GM13977 (cell line): ENCODE results near the gene SLC45A3.

ENCODE experiments used
- DNase-seq: peaks from one replicate; pipeline ENCODE4 v3.0.0; 2012; ENCODE audit warnings: low spot score
- CTCF ChIP-seq: IDR thresholded peaks from 2 replicates; pipeline ENCODE4 v1.5.1; 2012; ENCODE audit warnings: mild to moderate bottlenecking, control low read depth; ENCODE audit not compliant: insufficient read depth; ENCODE audit errors: extremely low read depth, missing control alignments
- in situ Hi-C: fragments of 300-500 bp; cut with MboI; formaldehyde crosslinking; loops from one replicate; pipeline ENCODE4 v1.12.0; 2022; ENCODE audit warnings: low sequenced_read_pairs, low pct_unique_long_range_greater_than_20kb, mixed read lengths, inconsistent platforms; ENCODE audit not compliant: unreplicated experiment

SLC45A3 gene

DNA sequence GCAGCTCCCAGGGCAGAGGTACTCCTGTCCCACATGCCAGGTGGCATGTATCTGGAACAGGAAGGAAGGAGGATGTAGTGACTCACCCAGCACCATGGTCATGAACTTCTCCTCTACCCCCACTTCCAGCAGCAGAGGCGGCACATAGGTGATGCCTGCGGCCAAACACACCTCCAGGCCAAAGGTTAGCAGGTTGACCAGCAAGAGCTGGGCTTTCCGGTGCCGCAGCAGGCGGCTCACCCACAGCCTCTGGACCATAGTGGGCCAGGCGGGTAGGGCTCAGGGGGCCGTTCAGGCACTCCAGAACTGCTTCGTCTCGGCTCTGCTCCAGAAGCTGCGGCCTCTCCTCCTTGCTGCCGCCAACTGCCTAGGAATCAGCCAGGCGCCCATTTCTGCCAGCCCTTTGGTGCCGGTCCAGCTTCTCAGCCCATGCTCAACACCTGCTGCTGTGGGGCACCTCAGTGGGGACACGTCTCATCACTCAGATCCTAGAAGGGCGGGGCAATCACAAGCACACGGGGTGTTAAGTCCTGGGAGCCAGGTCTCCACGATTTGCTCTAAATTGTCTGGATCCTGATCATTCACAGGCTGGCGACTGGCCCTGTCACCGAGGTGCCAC is 15.8 kb downstream of the SLC45A3 start:
- TF ChIP-seq CTCF, result no peak
- peak; percentile 21 for DNase-seq
- in situ Hi-C loops, result loop anchor here (5.0 to 10.0 kb wide), 2 partner anchors 43 to 140 kb away; no protein-coding TSS in a partner anchor

DNA sequence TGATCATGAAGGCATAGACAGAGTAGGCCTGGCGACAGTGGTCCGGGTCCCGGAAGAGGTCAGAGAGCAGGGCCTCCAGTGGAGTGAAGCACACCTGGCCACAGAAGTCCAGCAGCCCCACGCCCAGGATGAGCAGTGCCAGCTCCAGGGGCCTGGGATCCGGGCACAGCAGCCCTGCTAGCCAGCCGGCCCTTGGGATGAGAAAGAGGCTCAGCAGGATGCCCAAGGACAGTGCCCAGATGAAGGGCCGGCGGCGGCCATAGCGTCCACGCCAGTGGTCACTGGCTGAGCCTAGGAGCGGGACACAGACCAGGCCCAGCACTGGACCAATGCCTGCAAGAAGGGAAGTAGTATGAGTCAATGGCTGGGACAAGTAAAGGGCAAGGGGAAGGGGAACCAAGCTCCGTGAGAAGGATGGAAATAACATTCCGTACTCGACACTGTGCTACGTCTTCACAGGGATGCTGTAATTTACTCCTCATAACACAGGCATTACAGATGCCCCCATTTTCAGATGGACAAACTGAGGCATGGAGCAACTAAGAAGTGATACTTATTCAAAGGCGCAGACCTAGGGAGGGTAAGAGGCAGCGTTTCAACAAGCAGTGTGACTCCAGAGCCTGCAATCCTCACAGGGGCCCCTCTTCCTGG is 16.9 kb downstream of the SLC45A3 start:
- no peak for TF ChIP-seq CTCF
- in situ Hi-C loops, result loop anchor here (10.0 kb wide), 1 partner anchor 139 kb away; no protein-coding TSS in a partner anchor

GRCh38 chr1:205662791-205663190 is 17.5 kb downstream of the SLC45A3 start:
- DNase-seq, result no peak
- TF ChIP-seq CTCF, result no peak
- in situ Hi-C loops, result loop anchor here (10.0 kb wide), 1 partner anchor 138 kb away; no protein-coding TSS in a partner anchor

More for the DNA sequence above, 16.9 kb downstream of the SLC45A3 start:
- peak; percentile 5 for DNase-seq

- TF ChIP-seq CTCF, result no peak
- DNase-seq, result peak; percentile 6
- in situ Hi-C loops, result loop anchor here (10.0 kb wide), 1 partner anchor 137 kb away; no protein-coding TSS in a partner anchor
Measured at GRCh38 chr1:205662135-205662738, 18.1 kb downstream of the SLC45A3 start.

DNA sequence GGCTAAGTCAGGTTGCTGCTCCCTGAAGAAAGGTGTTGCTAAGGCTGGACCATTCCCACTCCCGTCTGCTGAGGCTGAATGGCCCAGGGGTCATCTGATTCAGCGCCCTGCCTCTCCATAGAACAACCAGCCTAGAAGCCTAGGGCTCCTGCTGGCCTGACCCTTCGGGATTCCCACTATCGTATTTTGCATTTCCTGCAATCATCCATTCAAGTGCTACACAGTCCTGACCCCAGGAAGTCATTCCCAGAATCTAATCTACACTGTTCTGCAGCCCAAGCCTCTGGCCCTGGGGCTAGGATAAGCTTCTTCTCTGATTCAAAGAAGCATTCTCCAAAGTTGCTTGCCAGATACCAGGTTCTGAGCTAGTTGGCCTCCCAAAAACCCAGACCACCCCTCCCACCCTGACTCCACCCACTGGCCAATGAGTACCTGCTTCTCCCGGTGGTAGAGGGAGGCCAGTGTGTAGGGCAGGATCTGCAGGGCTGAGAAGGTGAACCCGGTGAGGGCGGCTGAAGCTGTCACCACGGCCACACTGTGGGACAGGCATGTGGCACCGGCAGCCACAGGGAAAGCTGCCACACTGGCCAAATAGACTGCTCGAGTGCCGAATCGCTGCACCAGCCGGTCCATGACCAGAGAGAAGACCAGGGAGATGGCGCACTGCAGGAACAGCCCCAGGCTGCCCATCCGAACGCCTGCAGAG is 18.7 kb downstream of the SLC45A3 start:
- DNase-seq, result no peak
- TF ChIP-seq CTCF, result no peak
- in situ Hi-C loops, result loop anchor here (10.0 kb wide), 1 partner anchor 137 kb away; no protein-coding TSS in a partner anchor

DNA sequence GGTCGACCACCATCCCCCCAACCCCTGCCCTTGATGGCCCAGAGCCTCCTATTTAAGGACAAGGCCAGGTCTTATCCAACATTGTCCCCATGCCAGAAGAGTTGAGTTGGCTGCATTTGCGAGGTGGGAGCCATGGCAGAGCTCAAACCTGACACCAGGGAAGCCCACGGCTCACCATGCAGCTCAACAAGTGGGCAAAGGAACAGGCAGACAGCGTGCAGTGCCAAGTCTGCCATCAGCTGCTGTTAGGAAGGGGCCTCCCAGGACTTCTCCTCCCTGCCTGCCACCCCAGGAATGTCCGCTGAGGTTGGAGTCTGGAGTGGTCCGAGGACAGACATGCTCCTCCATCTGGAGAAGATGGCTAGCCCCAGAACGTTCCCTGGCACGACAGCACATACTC is 19.9 kb downstream of the SLC45A3 start:
- DNase-seq, result no peak
- in situ Hi-C loops, result loop anchor here (10.0 kb wide), 1 partner anchor 136 kb away; no protein-coding TSS in a partner anchor
- no peak for TF ChIP-seq CTCF
